CD8-positive, alpha-beta memory T cell (primary cell): ENCODE results near the gene CTRL. TPM values are rescaled to one million over a fixed set of nuclear protein-coding genes. Genes with fewer than 3 reads are reported as not detected.
"Not testable (repeated sequence)": the region's sequence is repeated elsewhere in the genome, so short reads cannot be mapped to it uniquely, and the experiment has no call there.

Experiments
- CTCF ChIA-PET: fragments of 350-600 bp; sonication (Branson Sonifier 250); formaldehyde crosslinking; loops from one replicate; lab custom pipeline; 2021; ENCODE audit warnings: antibody characterized with exemption; lab: Charles Lee
- POLR2A ChIA-PET: fragments of 350-600 bp; sonication (Branson Sonifier 250); formaldehyde crosslinking; loops from one replicate; lab custom pipeline; 2021; ENCODE audit warnings: antibody characterized with exemption; lab: Charles Lee
- DNase-seq, 5 donors: peaks; one replicate each; pipeline versions ENCODE4 v3.0.0 to v3.0.0-alpha.2; 2020 to 2022; ENCODE audit warnings: mixed read lengths in 1 of 5
- H3K27ac ChIP-seq: one replicate; pipeline ENCODE4 v1.7.0; 2013; ENCODE audit warnings: low read depth, mild to moderate bottlenecking, low read length, moderate library complexity
- H3K27me3 ChIP-seq: 2 replicates; pipeline ENCODE4 v1.7.0; 2013; ENCODE audit warnings: low read length, mild to moderate bottlenecking; ENCODE audit not compliant: insufficient read depth, poor library complexity, severe bottlenecking
- H3K36me3 ChIP-seq: 2 replicates; pipeline ENCODE4 v1.7.0; 2013; ENCODE audit warnings: mild to moderate bottlenecking, low read length, moderate library complexity; ENCODE audit not compliant: insufficient read depth
- H3K4me1 ChIP-seq: 2 replicates; pipeline ENCODE4 v1.7.0; 2013; ENCODE audit warnings: mild to moderate bottlenecking, low read length, moderate library complexity; ENCODE audit not compliant: insufficient read depth
- H3K4me3 ChIP-seq: 2 replicates; pipeline ENCODE4 v1.7.0; 2013; ENCODE audit warnings: mild to moderate bottlenecking, low read length
- H3K9me3 ChIP-seq: 2 replicates; pipeline ENCODE4 v1.7.0; 2013; ENCODE audit warnings: mild to moderate bottlenecking, low read length
- H3K27ac Mint-ChIP-seq, 8 donors: one replicate each; pipeline ENCODE4 v1.8.0; 2020 to 2021; ENCODE audit warnings: mixed read lengths in 8 of 8, mild to moderate bottlenecking in 6 of 8, inconsistent platforms in 3 of 8, moderate library complexity in 3 of 8
- H3K27me3 Mint-ChIP-seq, 2 donors: one replicate each; pipeline ENCODE4 v1.8.0; 2020 to 2021; ENCODE audit warnings: mixed read lengths in 2 of 2, mild to moderate bottlenecking in 1 of 2, moderate library complexity in 1 of 2
- H3K36me3 Mint-ChIP-seq, 3 donors: one replicate each; pipeline ENCODE4 v1.8.0; 2020 to 2021; ENCODE audit warnings: mixed read lengths in 3 of 3, inconsistent platforms in 1 of 3, mild to moderate bottlenecking in 1 of 3
- H3K4me1 Mint-ChIP-seq, 3 donors: one replicate each; pipeline ENCODE4 v1.8.0; 2020 to 2021; ENCODE audit warnings: mixed read lengths in 3 of 3, inconsistent platforms in 1 of 3, mild to moderate bottlenecking in 1 of 3
- H3K4me3 Mint-ChIP-seq, 7 donors: one replicate each; pipeline ENCODE4 v1.8.0; 2020 to 2021; ENCODE audit warnings: mixed read lengths in 7 of 7, mild to moderate bottlenecking in 6 of 7, moderate library complexity in 4 of 7, inconsistent platforms in 2 of 7
- H3K9me3 Mint-ChIP-seq, 5 donors: one replicate each; pipeline ENCODE4 v1.8.0; 2020 to 2022; ENCODE audit warnings: mixed read lengths in 5 of 5, mild to moderate bottlenecking in 3 of 5, moderate library complexity in 2 of 5, inconsistent platforms in 1 of 5
- polyA plus RNA-seq: library from polyadenylated mRNA; unstranded; fragments of 300-500 nt; fragmentation: Illumina TruSeq; gene quantifications from one replicate; pipeline ENCODE4 v1.2.3, GENCODE V29; 2021
- total RNA-seq, 2 experiments: library from RNA; stranded (reverse); gene quantifications; one replicate each; pipeline ENCODE4 v1.2.3, GENCODE V29; 2021

CTRL gene
- total and polyA plus RNA-seq, 3 experiments from 2014 or later = 1.5 to 4.9 (median 4.1) TPM

- H3K4me1 Mint-ChIP-seq = peaks cover 16 to 28% (median 20%) of the 10 kb centered on the region in 3 donors
- no peaks in the 10 kb centered on the region for H3K9me3 Mint-ChIP-seq
- H3K36me3 Mint-ChIP-seq = peaks cover 0 to 24% (median 0%) of the 10 kb centered on the region in 3 donors
- Histone ChIP-seq H3K27ac (no peak overlapping the region), H3K27me3 (no peaks in the 10 kb centered on the region), H3K4me3 (no peak overlapping the region), H3K4me1 (peaks cover 29% of the 10 kb centered on the region), H3K36me3 (peaks cover 5% of the 10 kb centered on the region), H3K9me3 (no peaks in the 10 kb centered on the region)
- DNase-seq = no peak
- H3K27me3 Mint-ChIP-seq = no peaks in the 10 kb centered on the region
- H3K27ac Mint-ChIP-seq = no peak overlapping the region
- ChIA-PET CTCF (interaction anchor here (0.6 to 5.3 kb wide), 11 partner anchors 10 to 228 kb away, joined by 3 to 27 read pairs (median 4); partner anchors contain the start of genes DDX28, DUS2 and NRN1L), POLR2A (no interaction called here)
- no peak overlapping the region for H3K4me3 Mint-ChIP-seq
These were observed 11.0 kb upstream of the CTRL start for GRCh38 chr16:67942510-67943255.

DNA sequence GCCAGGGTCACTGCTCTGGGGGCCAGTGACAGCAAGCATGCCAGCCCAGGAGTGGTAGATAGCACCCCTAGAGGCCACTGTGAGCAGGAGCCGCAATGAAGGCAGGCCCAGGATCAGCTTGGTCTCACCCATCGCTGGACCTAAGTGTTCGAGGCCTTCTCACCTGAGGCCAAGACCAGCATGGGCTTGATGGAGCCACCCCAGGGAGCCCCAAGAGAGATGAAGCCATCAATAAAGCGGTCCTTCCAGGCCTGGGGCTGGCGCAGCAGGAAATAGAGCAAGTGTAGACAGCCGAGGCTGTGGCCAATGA lies 10.5 kb upstream of the CTRL start:
- ChIA-PET POLR2A (no interaction called here), CTCF (interaction anchor here (0.6 to 5.3 kb wide), 12 partner anchors 10 to 227 kb away, joined by 3 to 27 read pairs (median 4); partner anchors contain the start of genes DDX28, DUS2 and NRN1L)
- no peaks in the 10 kb centered on the region for H3K9me3 Mint-ChIP-seq
- H3K36me3 Mint-ChIP-seq = peaks cover 0 to 23% (median 0%) of the 10 kb centered on the region in 3 donors
- Histone ChIP-seq H3K36me3 (peaks cover 5% of the 10 kb centered on the region), H3K4me3 (no peak overlapping the region), H3K27me3 (no peaks in the 10 kb centered on the region), H3K27ac (no peak overlapping the region), H3K4me1 (peaks cover 34% of the 10 kb centered on the region), H3K9me3 (no peaks in the 10 kb centered on the region)
- peaks cover 19 to 32% (median 23%) of the 10 kb centered on the region in 3 donors for H3K4me1 Mint-ChIP-seq
- H3K27me3 Mint-ChIP-seq = no peaks in the 10 kb centered on the region
- H3K4me3 Mint-ChIP-seq = no peak overlapping the region
- H3K27ac Mint-ChIP-seq = peak overlapping the region in 3 of 8 donors; percentile 61 to 86 (median 73)
- DNase-seq = peak in 1 of 5 donors; percentile 22

GRCh38 chr16:67941469-67942199 lies 10.0 kb upstream of the CTRL start:
- H3K27ac ChIP-seq = no peak overlapping the region
- Mint-ChIP-seq H3K36me3 (peaks cover 0 to 25% (median 0%) of the 10 kb centered on the region in 3 donors), H3K27ac (peak overlapping the region in 6 of 8 donors; percentile 29 to 86 (median 60))

DNA sequence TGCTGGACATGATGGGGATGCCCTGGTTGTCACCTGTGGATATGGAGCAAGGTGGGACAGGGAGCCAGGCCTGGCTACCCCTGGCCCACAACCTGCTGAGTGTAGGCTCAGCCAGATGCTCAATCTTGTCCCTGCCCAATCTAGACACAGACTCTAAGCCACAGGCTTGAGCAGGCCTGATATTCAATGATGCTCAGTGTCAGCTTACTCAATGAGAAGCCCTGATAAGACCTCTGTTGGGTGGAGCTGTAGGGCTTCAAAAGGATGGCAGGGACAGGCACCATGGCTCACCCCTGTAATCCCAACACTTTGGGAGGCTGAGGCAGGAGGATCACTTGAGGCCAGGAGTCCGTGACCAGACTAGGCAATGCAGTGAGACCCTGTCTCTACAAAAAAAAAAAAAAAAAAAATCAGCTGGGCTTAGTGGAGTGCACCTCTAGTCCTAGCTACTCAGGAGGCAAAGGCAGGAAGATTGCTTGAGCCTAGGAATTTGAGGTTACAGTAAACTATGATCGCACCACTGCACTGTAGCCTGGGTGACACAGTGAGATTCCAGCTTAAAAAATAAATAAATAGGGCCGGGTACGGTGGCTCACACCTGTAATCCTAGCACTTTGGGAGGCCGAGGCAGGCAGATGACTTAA lies 8.9 kb upstream of the CTRL start:
- peaks cover 38% of the 10 kb centered on the region for H3K4me1 ChIP-seq
- Mint-ChIP-seq H3K4me3 (peak overlapping the region in 6 of 7 donors; percentile 50 to 87 (median 61)), H3K36me3 (peaks cover 0 to 24% (median 0%) of the 10 kb centered on the region in 3 donors), H3K27me3 (peaks cover 0 to 3% of the 10 kb centered on the region in 2 donors), H3K9me3 (no peaks in the 10 kb centered on the region), H3K4me1 (peaks cover 24 to 40% (median 31%) of the 10 kb centered on the region in 3 donors), H3K27ac (peak overlapping the region; percentile 19 to 97 (median 82))
- no peaks in the 10 kb centered on the region for H3K27me3 ChIP-seq
- ChIA-PET CTCF (interaction anchor here (0.8 to 5.3 kb wide), 11 partner anchors 10 to 127 kb away, joined by 3 to 27 read pairs (median 4); partner anchors contain the start of genes DPEP2NB, NRN1L and SLC12A4), POLR2A (no interaction called here)
- H3K4me3 ChIP-seq = no peak overlapping the region
- DNase-seq = no peak
- H3K27ac ChIP-seq = no peak overlapping the region
- no peaks in the 10 kb centered on the region for H3K9me3 ChIP-seq
- peaks cover under 1% of the 10 kb centered on the region for H3K36me3 ChIP-seq

More at GRCh38 chr16:67941469-67942199, 10.0 kb upstream of the CTRL start:
- Mint-ChIP-seq H3K27me3 (peaks cover 0 to 2% of the 10 kb centered on the region in 2 donors), H3K4me3 (no peak overlapping the region), H3K4me1 (peaks cover 24 to 37% (median 28%) of the 10 kb centered on the region in 3 donors), H3K9me3 (no peaks in the 10 kb centered on the region)
- POLR2A ChIA-PET = interaction anchor here (0.6 kb wide), 1 partner anchor 49 kb away, joined by 9 read pairs; no protein-coding TSS in a partner anchor
- Histone ChIP-seq H3K36me3 (peaks cover 5% of the 10 kb centered on the region), H3K9me3 (no peaks in the 10 kb centered on the region), H3K4me3 (no peak overlapping the region), H3K4me1 (peaks cover 38% of the 10 kb centered on the region), H3K27me3 (no peaks in the 10 kb centered on the region)
- CTCF ChIA-PET = interaction anchor here (0.7 to 5.3 kb wide), 15 partner anchors 9 to 227 kb away, joined by 3 to 27 read pairs (median 4); partner anchors contain the start of genes DDX28, DPEP2NB, DUS2 and NRN1L
- no peak for DNase-seq

GRCh38 chr16:67939507-67940445 lies 8.1 kb upstream of the CTRL start:
- peak overlapping the region; percentile 31 to 87 (median 59) for H3K4me3 Mint-ChIP-seq
- POLR2A ChIA-PET = no interaction called here
- peak overlapping the region; percentile 35 for H3K4me3 ChIP-seq

DNA sequence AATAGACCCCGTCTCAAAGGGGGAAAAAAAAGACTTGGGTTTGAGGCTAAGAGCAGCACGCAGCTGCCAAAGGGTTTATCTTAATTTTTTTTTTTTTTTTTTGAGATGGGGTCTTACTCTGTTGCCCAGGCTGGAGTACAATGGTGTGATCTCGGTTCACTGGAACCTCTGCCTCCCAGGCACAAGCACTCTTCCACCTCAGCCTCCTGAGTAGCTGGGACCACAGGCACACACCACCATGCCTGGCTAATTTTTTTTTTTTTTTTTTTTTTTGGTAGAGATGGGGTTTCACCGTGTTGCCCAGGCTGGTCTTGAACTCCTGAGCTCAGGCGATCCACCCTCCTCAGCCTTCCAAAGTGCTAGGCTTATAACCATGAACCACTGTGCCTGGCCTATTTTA lies 6.1 kb upstream of the CTRL start:
- Mint-ChIP-seq H3K36me3 (peaks cover 0 to 41% (median 2%) of the 10 kb centered on the region in 3 donors), H3K27ac (peak overlapping the region in 4 of 8 donors; percentile 97 to 99 (median 98)), H3K4me1 (peaks cover 40 to 60% (median 44%) of the 10 kb centered on the region in 3 donors), H3K4me3 (peak overlapping the region in 6 of 7 donors; percentile 100)
- H3K27me3 ChIP-seq, H3K9me3 ChIP-seq, H3K27me3 Mint-ChIP-seq, DNase-seq, H3K9me3 Mint-ChIP-seq: not testable (repeated sequence)
- Histone ChIP-seq H3K36me3 (peaks cover 19% of the 10 kb centered on the region), H3K4me1 (peaks cover 54% of the 10 kb centered on the region), H3K27ac (peak overlapping the region; percentile 87), H3K4me3 (peak overlapping the region; percentile 97)
- POLR2A ChIA-PET = interaction anchor here (3.1 kb wide), 1 partner anchor 147 kb away, joined by 18 read pairs; the partner anchor contains the start of gene NFATC3
- CTCF ChIA-PET = interaction anchor here (1.3 to 3.1 kb wide), 2 partner anchors 103 to 417 kb away, joined by 4 to 8 read pairs; no protein-coding TSS in a partner anchor

More at GRCh38 chr16:67939507-67940445, 8.1 kb upstream of the CTRL start:
- CTCF ChIA-PET = interaction anchor here (1.2 to 5.3 kb wide), 10 partner anchors 11 to 419 kb away, joined by 3 to 27 read pairs (median 4); partner anchors contain the start of genes NRN1L and SLC12A4
- H3K4me1 Mint-ChIP-seq = peaks cover 32 to 48% (median 39%) of the 10 kb centered on the region in 3 donors
- peaks cover 0 to 3% of the 10 kb centered on the region in 2 donors for H3K27me3 Mint-ChIP-seq
- H3K27ac ChIP-seq = no peak overlapping the region
- no peaks in the 10 kb centered on the region for H3K9me3 ChIP-seq
- H3K36me3 ChIP-seq = peaks cover 6% of the 10 kb centered on the region
- H3K9me3 Mint-ChIP-seq = no peaks in the 10 kb centered on the region
- H3K27ac Mint-ChIP-seq = peak overlapping the region; percentile 14 to 97 (median 82)
- H3K27me3 ChIP-seq = no peaks in the 10 kb centered on the region
- peaks cover 0 to 25% (median 2%) of the 10 kb centered on the region in 3 donors for H3K36me3 Mint-ChIP-seq
- peak; percentile 7 to 67 (median 26) for DNase-seq
- peaks cover 46% of the 10 kb centered on the region for H3K4me1 ChIP-seq
